GM06990 (cell line): Measurements from ENCODE around the gene TMED4.
A peak's percentile ranks its signal among the peaks of the same experiment; 100 is the strongest.

Source experiments
- DNase-seq: peaks from one replicate; pipeline ENCODE4 v3.0.0-alpha.2; 2011; ENCODE audit not compliant: insufficient read length; ENCODE audit errors: extremely low read depth
- H3K27me3 ChIP-seq: replicated peaks from 2 replicates; pipeline ENCODE4 v1.6.0; 2011; ENCODE audit warnings: low read length; ENCODE audit not compliant: control insufficient read depth, insufficient read depth
- H3K36me3 ChIP-seq: 2 replicates; pipeline ENCODE4 v1.5.1; 2011; ENCODE audit warnings: low read length; ENCODE audit not compliant: control insufficient read depth, insufficient read depth
- H3K4me3 ChIP-seq: replicated peaks from 2 replicates; pipeline ENCODE4 v1.5.1; 2011; ENCODE audit warnings: low read depth, mild to moderate bottlenecking, control low read depth, low read length
- CTCF ChIP-seq: IDR thresholded peaks from 2 replicates; pipeline ENCODE4 v1.5.1; 2011; ENCODE audit warnings: low read length, control low read depth, mild to moderate bottlenecking, inconsistent platforms; ENCODE audit not compliant: insufficient read depth, poor library complexity, severe bottlenecking

The TMED4 gene

GRCh38 chr7:44575054-44575453 is 7.0 kb downstream of the TMED4 start:
- Histone ChIP-seq H3K4me3 (no peak overlapping the region), H3K36me3 (peaks cover 28% of the 10 kb centered on the region), H3K27me3 (no peaks in the 10 kb centered on the region)
- no peak for DNase-seq
- TF ChIP-seq CTCF: no peak

- Histone ChIP-seq H3K36me3 (peaks cover 31% of the 10 kb centered on the region), H3K27me3 (no peaks in the 10 kb centered on the region), H3K4me3 (peak overlapping the region; percentile 87)
- DNase-seq: no peak
- no peak for TF ChIP-seq CTCF
Observed at GRCh38 chr7:44574287-44574872, 7.7 kb downstream of the TMED4 start.

GRCh38 chr7:44573464-44574286 is 8.4 kb downstream of the TMED4 start, which contains the start of gene DDX56:
TSS of gene DDX56 (minus strand) at chr7:44573908. CDS start at chr7:44573895, 13 bp downstream.
- TF ChIP-seq CTCF: no peak
- no peaks in the 10 kb centered on the region for H3K27me3 ChIP-seq
- H3K4me3 ChIP-seq: peak within 1 kb of the TSS; percentile 87
- DNase-seq: peak; percentile 90
- peaks cover 36% of the 10 kb centered on the region for H3K36me3 ChIP-seq

GRCh38 chr7:44572771-44573170 is 9.3 kb downstream of the TMED4 start:
- Histone ChIP-seq H3K27me3 (no peaks in the 10 kb centered on the region), H3K36me3 (peaks cover 36% of the 10 kb centered on the region), H3K4me3 (peak overlapping the region; percentile 87)
- no peak for DNase-seq
- TF ChIP-seq CTCF: no peak

- no peak overlapping the region for H3K4me3 ChIP-seq
- DNase-seq: no peak
- peaks cover 55% of the 10 kb centered on the region for H3K36me3 ChIP-seq
- TF ChIP-seq CTCF: no peak
- no peaks in the 10 kb centered on the region for H3K27me3 ChIP-seq
Observed at GRCh38 chr7:44569959-44570358, 12.1 kb downstream of the TMED4 start.
